ENCODE measurements around the gene FOXC1. TPM values are rescaled to one million over a fixed set of nuclear protein-coding genes. Genes with fewer than 3 reads are reported as not detected.

Gene FOXC1
- polyA plus RNA-seq, 2 of the 4 experiments (the other 2 are of a cell fraction): 3.4 to 4.7 TPM

- POLR2A ChIA-PET: interaction anchor here (0.6 to 0.8 kb wide), 2 partner anchors 14 to 1012 kb away, joined by 3 read pairs; no protein-coding TSS in a partner anchor
- TF ChIP-seq ESRRA (IDR thresholded peaks at IDR 0.05; ENCODE audit: borderline replicate concordance, low read length) (no peak), JUNB (IDR thresholded peaks at IDR 0.05) (no peak), MAZ (IDR thresholded peaks at IDR 0.05; ENCODE audit: borderline replicate concordance, low read depth, low read length) (no peak), EHMT2 (IDR thresholded peaks at IDR 0.05; ENCODE audit: low read depth) (no peak), CBX2 (IDR thresholded peaks at IDR 0.05; ENCODE audit: borderline replicate concordance, low read depth) (no peak), CTCF (IDR thresholded peaks at IDR 0.05) (no peak), ZNF302 (CRISPR knock-in tag; IDR thresholded peaks at IDR 0.05) (no peak), PBX3 (IDR thresholded peaks at IDR 0.05) (no peak), CBX8 (IDR thresholded peaks at IDR 0.05) (no peak), TFCP2L1 (CRISPR knock-in tag; IDR thresholded peaks at IDR 0.05) (no peak), BHLHE40 (IDR thresholded peaks at IDR 0.05; ENCODE audit: low read depth, low read length) (no peak), POLR2AphosphoS2 (conservative IDR thresholded peaks at IDR 0.05; ENCODE audit: low read length) (no peak), NR3C1 (IDR thresholded peaks at IDR 0.05) (no peak), PHF8 (IDR thresholded peaks at IDR 0.05; ENCODE audit: borderline replicate concordance, low read depth) (no peak), CHD2 (IDR thresholded peaks at IDR 0.05; ENCODE audit: low read length, partially characterized antibody) (no peak)
- TF ChIP-seq, protein P1, sequence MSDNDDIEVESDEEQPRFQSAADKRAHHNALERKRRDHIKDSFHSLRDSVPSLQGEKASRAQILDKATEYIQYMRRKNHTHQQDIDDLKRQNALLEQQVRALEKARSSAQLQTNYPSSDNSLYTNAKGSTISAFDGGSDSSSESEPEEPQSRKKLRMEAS (IDR thresholded peaks at IDR 0.05): no peak
- DNase-seq (ENCODE audit: low read depth in 1 of 2, low spot score in 1 of 2) (no peak), FAIRE-seq (no peak), ATAC-seq (peak; percentile 46 to 73; a peak in 4 of 6 replicates)
- Histone ChIP-seq H3K27ac (peak overlapping the region in 1 of 2 experiments; percentile 60; a peak in 1 of 6 replicates), H3K4me3 (peak overlapping the region; percentile 46), H3K9me3 (no peaks in the 10 kb centered on the region), H3K4me1 (no peaks in the 10 kb centered on the region), H3K4me2 (peak overlapping the region; percentile 95)
- CTCF ChIA-PET: interaction anchor here (0.7 kb wide), 1 partner anchor 832 kb away, joined by 3 read pairs; no protein-coding TSS in a partner anchor
- WGBS (ENCODE audit: missing lambda C conversion rate): 2% methylated on average over 16 of the region's 66 CpGs
Measured at GRCh38 chr6:1624058-1624850, 14.5 kb downstream of the FOXC1 start.

- ATAC-seq: peak; percentile 60 to 83; a peak in 5 of 6 replicates
- DNase-seq (ENCODE audit: low read depth in 1 of 2, low spot score in 1 of 2): no peak
- Histone ChIP-seq H3K4me1 (no peaks in the 10 kb centered on the region), H3K4me3 (peak overlapping the region; percentile 46), H3K9me3 (no peaks in the 10 kb centered on the region), H3K27ac (peak overlapping the region in 1 of 2 experiments; percentile 69; a peak in 3 of 6 replicates), H3K4me2 (peak overlapping the region; percentile 95)
- TF ChIP-seq NFE2L2 (conservative IDR thresholded peaks at IDR 0.05; ENCODE audit: low read length) (no peak), ZC3H11A (IDR thresholded peaks at IDR 0.05) (no peak), NPAS2 (CRISPR knock-in tag; IDR thresholded peaks at IDR 0.05; ENCODE audit: borderline replicate concordance) (no peak)
- TF ChIP-seq, protein P2, sequence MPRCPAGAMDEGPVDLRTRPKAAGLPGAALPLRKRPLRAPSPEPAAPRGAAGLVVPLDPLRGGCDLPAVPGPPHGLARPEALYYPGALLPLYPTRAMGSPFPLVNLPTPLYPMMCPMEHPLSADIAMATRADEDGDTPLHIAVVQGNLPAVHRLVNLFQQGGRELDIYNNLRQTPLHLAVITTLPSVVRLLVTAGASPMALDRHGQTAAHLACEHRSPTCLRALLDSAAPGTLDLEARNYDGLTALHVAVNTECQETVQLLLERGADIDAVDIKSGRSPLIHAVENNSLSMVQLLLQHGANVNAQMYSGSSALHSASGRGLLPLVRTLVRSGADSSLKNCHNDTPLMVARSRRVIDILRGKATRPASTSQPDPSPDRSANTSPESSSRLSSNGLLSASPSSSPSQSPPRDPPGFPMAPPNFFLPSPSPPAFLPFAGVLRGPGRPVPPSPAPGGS (IDR thresholded peaks at IDR 0.05): no peak
- ChIA-PET POLR2A (interaction anchor here (0.6 to 1.2 kb wide), 3 partner anchors 10 to 1011 kb away, joined by 3 read pairs; no protein-coding TSS in a partner anchor), CTCF (interaction anchor here (0.7 kb wide), 1 partner anchor 831 kb away, joined by 3 read pairs; no protein-coding TSS in a partner anchor)
- FAIRE-seq: no peak
- WGBS (ENCODE audit: missing lambda C conversion rate): 69% methylated on average over 29 of the region's 53 CpGs
Measured at GRCh38 chr6:1624851-1625781, 15.4 kb downstream of the FOXC1 start.
